ENCODE results near the gene C16orf74.

C16orf74 gene

GRCh38 chr16:85774811-85775210 lies 23.9 kb upstream of the C16orf74 start:
- no peak for DNase-seq (ENCODE audit: low read depth in 2 of 2)

GRCh38 chr16:85774136-85774535 lies 23.2 kb upstream of the C16orf74 start:
- DNase-seq (ENCODE audit: low read depth in 2 of 2): no peak

- DNase-seq (ENCODE audit: low read depth in 2 of 2): no peak
Observed at GRCh38 chr16:85773044-85773443, 22.1 kb upstream of the C16orf74 start.

- DNase-seq (ENCODE audit: low read depth in 2 of 2): no peak
Observed at GRCh38 chr16:85770741-85771140, 19.8 kb upstream of the C16orf74 start.

GRCh38 chr16:85768199-85768598 lies 17.3 kb upstream of the C16orf74 start:
- no peak for DNase-seq (ENCODE audit: low read depth in 2 of 2)

GRCh38 chr16:85767531-85767930 lies 16.6 kb upstream of the C16orf74 start:
- no peak for DNase-seq (ENCODE audit: low read depth in 2 of 2)

- no peak for DNase-seq (ENCODE audit: low read depth in 2 of 2)
Observed at GRCh38 chr16:85765767-85766166, 14.9 kb upstream of the C16orf74 start.

- DNase-seq (ENCODE audit: low read depth in 2 of 2): no peak
Observed at GRCh38 chr16:85765211-85765610, 14.3 kb upstream of the C16orf74 start.

- DNase-seq (ENCODE audit: low read depth in 2 of 2): no peak
Observed at GRCh38 chr16:85763616-85764015, 12.7 kb upstream of the C16orf74 start.

GRCh38 chr16:85762970-85763369 lies 12.1 kb upstream of the C16orf74 start:
- DNase-seq (ENCODE audit: low read depth in 2 of 2): no peak

- DNase-seq (ENCODE audit: low read depth in 2 of 2): no peak
Observed at GRCh38 chr16:85761861-85762260, 11.0 kb upstream of the C16orf74 start.

GRCh38 chr16:85759631-85760419 lies 8.9 kb upstream of the C16orf74 start:
- DNase-seq (ENCODE audit: low read depth in 2 of 2): no peak

GRCh38 chr16:85759136-85759535 lies 8.2 kb upstream of the C16orf74 start:
- no peak for DNase-seq (ENCODE audit: low read depth in 2 of 2)

- DNase-seq (ENCODE audit: low read depth in 2 of 2): no peak
Observed at GRCh38 chr16:85757341-85757822, 6.5 kb upstream of the C16orf74 start.

- no peak for DNase-seq (ENCODE audit: low read depth in 2 of 2)
Observed at GRCh38 chr16:85755929-85756768, 5.3 kb upstream of the C16orf74 start.

GRCh38 chr16:85754413-85754812 lies 3.5 kb upstream of the C16orf74 start:
- DNase-seq (ENCODE audit: low read depth in 2 of 2): no peak

GRCh38 chr16:85753976-85754375 lies 3.1 kb upstream of the C16orf74 start:
- no peak for DNase-seq (ENCODE audit: low read depth in 2 of 2)

GRCh38 chr16:85753559-85753958 lies 2.7 kb upstream of the C16orf74 start:
- DNase-seq (ENCODE audit: low read depth in 2 of 2): no peak

GRCh38 chr16:85752511-85753420 lies 1.9 kb upstream of the C16orf74 start:
- no peak for DNase-seq (ENCODE audit: low read depth in 2 of 2)

GRCh38 chr16:85751698-85752501 lies 1.0 kb upstream of the C16orf74 start:
- no peak for DNase-seq (ENCODE audit: low read depth in 2 of 2)

Data from stimulated activated CD8-positive, alpha-beta memory T cell treated with anti-CD3 and anti-CD28 coated beads, Interleukin-7, amount 100 ng/mL, for 1 hour (primary cell).